Neural crest cell (in vitro differentiated cells): ENCODE results near the gene COA4. TPM values are rescaled to one million over a fixed set of nuclear protein-coding genes. Genes with fewer than 3 reads are reported as not detected.

Experiments used
- DNase-seq: peaks from one replicate; pipeline ENCODE4 v3.0.0; 2021; ENCODE audit warnings: low read depth, mixed read lengths, low spot score
- H3K27ac Mint-ChIP-seq: one replicate; pipeline ENCODE4 v1.8.0; 2021; ENCODE audit warnings: mild to moderate bottlenecking, mixed read lengths; ENCODE audit not compliant: unreplicated experiment
- H3K27me3 Mint-ChIP-seq: 2 replicates; pipeline ENCODE4 v1.8.0; 2021; ENCODE audit warnings: low read depth, mild to moderate bottlenecking, mixed read lengths
- H3K36me3 Mint-ChIP-seq: 2 replicates; pipeline ENCODE4 v1.8.0; 2021; ENCODE audit warnings: low read depth, mild to moderate bottlenecking, mixed read lengths
- H3K4me1 Mint-ChIP-seq: 2 replicates; pipeline ENCODE4 v1.8.0; 2021; ENCODE audit warnings: mixed read lengths
- H3K4me3 Mint-ChIP-seq: one replicate; pipeline ENCODE4 v1.8.0; 2021; ENCODE audit warnings: mild to moderate bottlenecking, mixed read lengths
- H3K9me3 Mint-ChIP-seq: 2 replicates; pipeline ENCODE4 v1.8.0; 2021; ENCODE audit warnings: mixed read lengths
- total RNA-seq: library from RNA; stranded (reverse); gene quantifications from 2 replicates; pipeline ENCODE4 v1.2.1, GENCODE V29; 2021
- TF ChIP-seq, protein P1 (sequence below): fragments of 200-600 bp; sonication (generic); conservative IDR thresholded peaks from 2 replicates; pipeline ENCODE4 v1.5.0; 2021; ENCODE audit warnings: antibody characterized with exemption, mild to moderate bottlenecking

The COA4 gene
- total RNA-seq, 1 donor from 2014 or later, result 86.9 TPM

DNA sequence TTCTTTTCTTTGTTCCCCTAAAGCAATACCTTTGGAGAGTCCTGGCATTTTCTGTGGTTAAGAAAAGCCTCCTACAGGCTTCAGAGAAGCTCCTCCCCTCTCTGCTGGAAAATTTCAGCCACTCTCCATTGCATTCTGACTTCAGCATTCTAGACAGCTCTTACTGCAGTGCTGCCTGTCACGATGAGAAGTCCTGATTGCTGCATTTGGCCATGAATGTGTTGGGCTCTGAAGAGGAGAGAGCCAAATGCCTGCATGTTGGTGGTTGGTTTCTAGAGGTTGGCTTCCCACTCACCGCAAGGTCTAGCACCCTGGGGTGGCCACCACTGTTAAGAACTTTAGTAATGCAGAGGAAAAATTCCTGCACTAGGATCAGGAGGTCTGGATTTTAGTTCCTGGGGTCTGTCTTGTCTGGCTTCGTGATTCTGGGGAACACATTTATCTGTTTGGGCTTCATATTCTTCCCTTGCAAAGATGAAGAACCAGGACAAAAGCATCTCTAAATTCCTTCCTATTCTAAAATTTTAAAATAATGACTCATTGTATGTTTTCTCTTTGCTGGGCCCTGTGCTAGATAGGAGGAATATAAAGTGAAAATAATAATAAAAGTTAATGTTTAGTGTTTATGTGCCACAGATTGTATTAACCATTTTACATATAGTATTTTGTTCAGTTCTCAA is 38.1 kb downstream of the COA4 start:
- H3K9me3 Mint-ChIP-seq, result no peaks in the 10 kb centered on the region
- TF ChIP-seq, protein P1, sequence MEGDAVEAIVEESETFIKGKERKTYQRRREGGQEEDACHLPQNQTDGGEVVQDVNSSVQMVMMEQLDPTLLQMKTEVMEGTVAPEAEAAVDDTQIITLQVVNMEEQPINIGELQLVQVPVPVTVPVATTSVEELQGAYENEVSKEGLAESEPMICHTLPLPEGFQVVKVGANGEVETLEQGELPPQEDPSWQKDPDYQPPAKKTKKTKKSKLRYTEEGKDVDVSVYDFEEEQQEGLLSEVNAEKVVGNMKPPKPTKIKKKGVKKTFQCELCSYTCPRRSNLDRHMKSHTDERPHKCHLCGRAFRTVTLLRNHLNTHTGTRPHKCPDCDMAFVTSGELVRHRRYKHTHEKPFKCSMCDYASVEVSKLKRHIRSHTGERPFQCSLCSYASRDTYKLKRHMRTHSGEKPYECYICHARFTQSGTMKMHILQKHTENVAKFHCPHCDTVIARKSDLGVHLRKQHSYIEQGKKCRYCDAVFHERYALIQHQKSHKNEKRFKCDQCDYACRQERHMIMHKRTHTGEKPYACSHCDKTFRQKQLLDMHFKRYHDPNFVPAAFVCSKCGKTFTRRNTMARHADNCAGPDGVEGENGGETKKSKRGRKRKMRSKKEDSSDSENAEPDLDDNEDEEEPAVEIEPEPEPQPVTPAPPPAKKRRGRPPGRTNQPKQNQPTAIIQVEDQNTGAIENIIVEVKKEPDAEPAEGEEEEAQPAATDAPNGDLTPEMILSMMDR, result no peak
- no peaks in the 10 kb centered on the region for H3K4me1 Mint-ChIP-seq
- no peak for DNase-seq
- no peaks in the 10 kb centered on the region for H3K36me3 Mint-ChIP-seq
- no peaks in the 10 kb centered on the region for H3K27me3 Mint-ChIP-seq
- H3K27ac Mint-ChIP-seq, result no peak overlapping the region
- H3K4me3 Mint-ChIP-seq, result no peak overlapping the region

DNA sequence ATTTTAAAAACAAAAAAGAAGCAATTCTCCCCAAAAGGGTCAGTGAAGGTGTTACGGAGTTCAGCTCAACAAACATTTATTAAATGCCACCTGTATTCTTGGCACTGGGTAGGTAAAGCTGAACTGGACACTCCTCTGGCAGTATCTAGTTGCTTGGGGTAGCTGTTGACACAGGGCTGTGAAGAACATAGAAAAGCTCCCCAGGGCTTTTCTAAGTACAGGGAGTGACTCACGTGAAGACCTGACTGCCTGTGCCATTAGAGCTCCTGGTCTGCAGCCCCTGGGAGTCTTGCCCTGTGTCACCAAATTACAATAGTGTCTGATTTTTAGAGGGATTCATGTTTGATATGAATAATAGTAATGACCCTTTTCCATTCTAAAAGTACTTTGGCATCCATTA is 43.6 kb downstream of the COA4 start:
- H3K4me1 Mint-ChIP-seq, result no peaks in the 10 kb centered on the region
- TF ChIP-seq, protein P1, result no peak
- DNase-seq, result no peak
- H3K27me3 Mint-ChIP-seq, result no peaks in the 10 kb centered on the region
- no peak overlapping the region for H3K27ac Mint-ChIP-seq
- H3K4me3 Mint-ChIP-seq, result no peak overlapping the region
- H3K9me3 Mint-ChIP-seq, result no peaks in the 10 kb centered on the region
- H3K36me3 Mint-ChIP-seq, result no peaks in the 10 kb centered on the region

DNA sequence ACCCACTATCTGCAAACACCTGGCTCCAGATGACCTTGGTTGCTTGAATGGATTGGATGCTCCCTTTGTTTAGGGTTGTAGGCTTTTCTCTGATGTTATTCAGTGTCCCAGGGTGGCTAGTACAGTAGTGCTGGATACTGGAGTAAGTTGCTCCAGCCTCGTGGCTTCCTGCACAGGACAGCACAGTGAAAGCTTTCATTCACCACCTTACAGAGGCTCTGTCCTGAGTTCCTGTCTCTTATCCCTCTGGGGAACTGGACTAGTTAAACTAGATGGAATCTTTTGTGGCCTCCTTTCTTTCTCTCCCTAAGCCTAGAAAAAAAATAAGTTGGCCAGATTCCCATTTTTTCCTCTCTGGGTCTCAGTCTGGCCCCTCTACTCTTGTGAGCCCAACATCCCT is 46.4 kb downstream of the COA4 start:
- no peak for DNase-seq
- Mint-ChIP-seq H3K9me3 (no peaks in the 10 kb centered on the region), H3K27ac (no peak overlapping the region), H3K27me3 (no peaks in the 10 kb centered on the region), H3K36me3 (peaks cover 6% of the 10 kb centered on the region), H3K4me1 (no peaks in the 10 kb centered on the region), H3K4me3 (no peak overlapping the region)
- TF ChIP-seq, protein P1, result no peak

Other genes starting within 250 kb of the COA4 start
- 42.6 and 42.7 TPM in 2 replicates for gene PLEKHB1, start 230.3 kb downstream of the COA4 start, total RNA-seq
- 75.0 and 85.9 TPM in 2 replicates for gene RAB6A, start 115.8 kb downstream of the COA4 start, total RNA-seq
- 51.4 and 53.5 TPM in 2 replicates for gene MRPL48, start 89.0 kb downstream of the COA4 start, total RNA-seq
- gene PAAF1, start 153 bp upstream of the COA4 start, total RNA-seq, result 27.5 and 33.2 TPM in 2 replicates
- gene DNAJB13, start 74.2 kb upstream of the COA4 start, total RNA-seq, result 0.32 and 0.35 TPM in 2 replicates
- gene UCP2, start 106.0 kb upstream of the COA4 start, total RNA-seq, result 66.4 and 71.4 TPM in 2 replicates
- 4.0 TPM in 2 replicates for gene UCP3, start 132.2 kb upstream of the COA4 start, total RNA-seq